GM10266 (cell line): ENCODE data around the gene DCXR.

Experiments used
- DNase-seq: peaks from one replicate; pipeline ENCODE4 v3.0.0; 2012; ENCODE audit errors: extremely low spot score
- TF ChIP-seq, protein P1 (sequence below): IDR thresholded peaks from 2 replicates; pipeline ENCODE4 v1.5.1; 2012; ENCODE audit warnings: mild to moderate bottlenecking, low read depth; ENCODE audit not compliant: control insufficient read depth, insufficient read depth; ENCODE audit errors: missing control alignments

Gene DCXR

DNA sequence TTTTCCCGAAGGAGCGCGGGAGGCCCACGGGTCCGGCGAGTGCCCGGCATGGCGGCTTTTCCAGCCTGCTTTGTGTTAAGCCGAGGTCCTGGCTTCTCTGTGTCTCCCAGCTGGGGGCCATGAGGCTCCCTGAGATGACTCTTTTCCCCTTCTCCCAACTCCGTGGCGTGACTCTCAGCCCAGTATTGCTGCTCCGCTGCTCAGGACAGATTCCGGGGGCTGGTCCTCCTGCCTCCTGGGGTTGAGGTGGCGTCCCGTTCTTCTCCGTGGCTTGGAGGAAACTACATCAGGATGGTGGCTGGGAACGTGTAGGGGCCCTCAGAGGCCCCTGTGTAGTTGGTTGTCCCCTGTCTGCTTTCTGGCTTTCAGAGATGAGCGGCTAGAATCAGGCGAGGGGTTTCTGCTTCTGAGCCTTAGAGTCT is 15.2 kb upstream of the DCXR start:
- TF ChIP-seq, protein P1, sequence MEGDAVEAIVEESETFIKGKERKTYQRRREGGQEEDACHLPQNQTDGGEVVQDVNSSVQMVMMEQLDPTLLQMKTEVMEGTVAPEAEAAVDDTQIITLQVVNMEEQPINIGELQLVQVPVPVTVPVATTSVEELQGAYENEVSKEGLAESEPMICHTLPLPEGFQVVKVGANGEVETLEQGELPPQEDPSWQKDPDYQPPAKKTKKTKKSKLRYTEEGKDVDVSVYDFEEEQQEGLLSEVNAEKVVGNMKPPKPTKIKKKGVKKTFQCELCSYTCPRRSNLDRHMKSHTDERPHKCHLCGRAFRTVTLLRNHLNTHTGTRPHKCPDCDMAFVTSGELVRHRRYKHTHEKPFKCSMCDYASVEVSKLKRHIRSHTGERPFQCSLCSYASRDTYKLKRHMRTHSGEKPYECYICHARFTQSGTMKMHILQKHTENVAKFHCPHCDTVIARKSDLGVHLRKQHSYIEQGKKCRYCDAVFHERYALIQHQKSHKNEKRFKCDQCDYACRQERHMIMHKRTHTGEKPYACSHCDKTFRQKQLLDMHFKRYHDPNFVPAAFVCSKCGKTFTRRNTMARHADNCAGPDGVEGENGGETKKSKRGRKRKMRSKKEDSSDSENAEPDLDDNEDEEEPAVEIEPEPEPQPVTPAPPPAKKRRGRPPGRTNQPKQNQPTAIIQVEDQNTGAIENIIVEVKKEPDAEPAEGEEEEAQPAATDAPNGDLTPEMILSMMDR, result no peak
- DNase-seq, result no peak

GRCh38 chr17:82051776-82052637 is 14.5 kb upstream of the DCXR start, which contains the start of the genes GPS1 and RFNG:
Gene GPS1 (plus strand): TSS chr17:82051898. CDS start chr17:82051932, 34 bp downstream.
Gene RFNG (minus strand): TSS chr17:82051811. CDS start chr17:82051766, 45 bp downstream.
- TF ChIP-seq, protein P1, result no peak
- peak; percentile 98 for DNase-seq

DNA sequence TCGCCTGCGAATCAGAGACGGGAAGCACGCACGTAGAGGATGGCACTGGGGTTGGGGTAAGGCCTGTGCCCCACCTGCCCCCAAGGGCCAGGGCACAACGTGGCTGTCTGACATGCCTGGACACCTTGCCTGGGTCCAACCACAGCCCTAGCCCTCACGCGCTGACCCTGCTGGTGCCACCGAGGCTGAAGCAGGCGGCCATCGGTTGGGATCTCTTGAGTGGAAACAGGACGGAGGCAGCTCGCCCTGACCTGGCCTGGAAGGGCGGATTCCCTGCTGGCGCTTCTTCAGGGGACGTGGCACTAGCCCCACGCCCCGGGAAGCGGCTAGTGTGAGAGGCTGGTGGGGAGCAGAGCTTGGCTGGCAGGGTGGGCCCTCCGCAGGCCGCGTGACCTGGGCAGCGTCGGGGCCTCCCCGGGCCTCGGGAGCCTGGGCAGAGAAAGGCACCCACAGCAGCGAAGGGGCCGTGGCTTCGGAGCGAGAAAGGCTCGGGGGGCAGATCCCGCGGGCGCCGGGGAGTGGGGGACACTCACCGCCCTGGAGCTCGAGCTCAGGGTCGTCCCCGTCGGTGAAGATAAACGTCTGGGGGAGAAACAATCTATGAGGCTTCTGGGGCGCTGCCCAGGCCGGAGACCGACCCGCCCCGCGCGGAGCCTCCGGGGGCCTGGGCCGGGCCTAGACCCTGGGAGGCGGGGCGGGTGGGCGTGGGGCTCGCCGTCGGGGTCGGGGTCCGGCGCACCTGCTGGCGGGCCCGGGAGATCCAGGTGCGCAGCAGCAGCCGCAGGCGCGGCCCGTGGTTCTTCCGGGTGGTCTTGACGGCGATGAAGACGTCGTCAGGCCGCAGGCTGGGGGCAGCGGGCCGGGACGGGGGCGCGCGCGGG is 13.5 kb upstream of the DCXR start:
- DNase-seq, result peak; percentile 64
- TF ChIP-seq, protein P1, result no peak

- no peak for DNase-seq
- TF ChIP-seq, protein P1, result no peak
Measured at GRCh38 chr17:82050152-82050760, 12.8 kb upstream of the DCXR start.

DNA sequence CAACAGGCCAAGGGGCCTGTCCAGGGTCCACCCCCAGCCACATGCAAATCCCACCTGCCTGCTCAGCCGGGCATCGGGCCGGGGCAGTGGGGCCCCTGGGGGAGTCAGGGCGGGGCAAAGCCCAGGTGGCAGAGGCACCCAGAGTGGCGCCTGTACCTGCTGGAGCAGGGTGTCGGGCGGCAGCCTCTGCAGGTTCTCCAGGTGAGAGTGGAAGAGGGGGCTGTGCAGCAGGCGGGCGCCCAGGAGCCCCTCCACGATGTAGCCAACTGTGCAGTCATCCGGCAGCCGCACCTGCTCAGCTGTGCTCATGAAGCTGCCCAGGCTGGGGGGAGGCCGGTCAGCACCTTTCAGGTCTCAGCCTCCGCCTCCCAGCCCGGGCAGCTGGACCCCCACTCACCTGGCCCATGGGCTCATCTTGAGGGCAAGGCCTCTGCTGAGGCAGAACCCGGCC is 12.0 kb upstream of the DCXR start:
- no peak for DNase-seq
- TF ChIP-seq, protein P1, result no peak

- no peak for DNase-seq
- TF ChIP-seq, protein P1, result no peak
Measured at GRCh38 chr17:82049106-82049505, 11.6 kb upstream of the DCXR start.
